NT2/D1 (cell line): Measurements from ENCODE around the gene MBTPS1.

Source experiments
- DNase-seq: peaks from one replicate; pipeline ENCODE4 v3.0.0-alpha.2; 2011; ENCODE audit warnings: low read depth, low spot score
- H3K27me3 ChIP-seq: 2 replicates; pipeline ENCODE4 v1.6.0; 2011; ENCODE audit warnings: mild to moderate bottlenecking; ENCODE audit not compliant: insufficient read length, insufficient read depth
- H3K36me3 ChIP-seq: 2 replicates; pipeline ENCODE4 v1.6.1; 2011; ENCODE audit warnings: mild to moderate bottlenecking, low read length, mixed read lengths; ENCODE audit not compliant: insufficient read depth, insufficient read length
- H3K4me1 ChIP-seq: 2 replicates; pipeline ENCODE4 v1.5.1; 2011; ENCODE audit not compliant: insufficient read depth, insufficient read length
- H3K4me3 ChIP-seq: 2 replicates; pipeline ENCODE4 v1.5.1; 2011; ENCODE audit warnings: low read depth; ENCODE audit not compliant: insufficient read length
- H3K9ac ChIP-seq: 2 replicates; pipeline ENCODE4 v1.6.0; 2011; ENCODE audit warnings: low read depth; ENCODE audit not compliant: insufficient read length
- H3K9me3 ChIP-seq: 2 replicates; pipeline ENCODE4 v1.5.1; 2011; ENCODE audit warnings: mild to moderate bottlenecking, low read length; ENCODE audit not compliant: insufficient read depth
- SUZ12 ChIP-seq: IDR thresholded peaks from 2 replicates; pipeline ENCODE4 v1.6.1; 2011; ENCODE audit not compliant: insufficient read length, insufficient read depth; ENCODE audit errors: extremely low read depth
- YY1 ChIP-seq: IDR thresholded peaks from 2 replicates; pipeline ENCODE4 v1.6.1; 2011; ENCODE audit not compliant: insufficient read length, insufficient read depth
- ZNF274 ChIP-seq: IDR thresholded peaks from 2 replicates; pipeline ENCODE4 v1.6.1; 2011; ENCODE audit warnings: mild to moderate bottlenecking, low read depth, low read length

MBTPS1 gene

DNA sequence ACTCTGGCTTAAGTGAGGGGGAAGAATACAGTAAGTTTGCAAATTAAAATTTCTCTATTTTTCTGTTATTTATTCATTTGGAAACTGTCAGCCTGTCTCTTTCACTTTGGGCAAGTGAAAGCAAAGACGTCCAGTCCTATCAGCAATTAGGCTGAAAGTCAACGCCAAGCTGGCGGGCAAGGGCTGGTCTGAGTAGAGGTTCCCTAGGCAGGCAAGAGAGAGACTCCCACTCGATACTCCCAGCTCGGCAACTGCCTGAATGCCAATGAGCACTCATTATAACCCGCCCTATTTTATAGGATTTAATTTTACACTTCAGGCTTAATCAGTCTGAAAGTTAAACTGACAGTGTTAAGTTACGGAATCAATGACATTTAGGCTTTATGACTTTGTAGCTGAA, 59.8 kb downstream of the MBTPS1 start:
- no peak overlapping the region for H3K9ac ChIP-seq
- no peak for DNase-seq
- H3K27me3 ChIP-seq: no peaks in the 10 kb centered on the region
- TF ChIP-seq YY1 (no peak), SUZ12 (no peak), ZNF274 (no peak)
- H3K4me1 ChIP-seq: peaks cover 11% of the 10 kb centered on the region
- H3K4me3 ChIP-seq: no peak overlapping the region
- H3K9me3 ChIP-seq: no peaks in the 10 kb centered on the region
- H3K36me3 ChIP-seq: peaks cover 100% of the 10 kb centered on the region

DNA sequence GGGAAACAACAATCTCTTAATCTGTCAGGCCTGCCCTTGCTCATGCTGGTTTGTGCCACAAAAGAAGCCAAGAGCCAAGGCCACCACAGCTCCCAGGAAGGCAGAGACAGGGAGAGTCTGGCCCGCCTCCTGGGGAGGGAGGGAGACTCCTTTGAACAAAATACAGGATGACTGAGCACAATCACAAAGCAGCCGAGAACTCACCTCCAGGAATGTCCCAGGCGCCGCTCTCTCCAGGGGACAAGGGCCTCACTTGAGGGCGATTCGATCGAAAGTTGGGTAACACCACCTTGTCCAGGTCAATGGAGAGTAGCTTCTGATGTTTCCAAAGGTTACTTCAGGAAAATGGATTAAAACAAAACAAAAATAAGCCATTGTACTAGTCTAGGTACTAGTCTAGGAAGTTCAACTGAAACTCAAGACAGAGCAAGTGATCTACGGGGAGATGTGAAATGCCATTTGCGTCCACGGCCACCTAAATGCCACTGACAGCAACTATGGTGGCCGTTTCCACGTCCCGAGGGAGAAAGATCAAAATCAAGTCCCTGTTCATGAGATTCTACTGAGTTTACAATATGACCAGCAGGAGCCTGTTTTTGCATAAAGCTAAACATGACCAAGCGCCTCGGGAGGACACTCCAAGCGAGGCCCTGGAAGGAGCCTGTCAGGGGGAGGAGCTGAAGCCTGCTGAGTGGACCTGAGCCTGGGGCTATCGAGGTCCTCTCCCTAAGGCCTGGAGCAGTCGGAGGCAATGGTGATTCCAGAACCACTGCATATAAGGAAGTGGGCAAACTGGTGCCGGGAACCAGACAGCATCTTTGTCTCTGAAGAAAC, 60.7 kb downstream of the MBTPS1 start:
- peaks cover 91% of the 10 kb centered on the region for H3K36me3 ChIP-seq
- H3K9ac ChIP-seq: no peak overlapping the region
- H3K27me3 ChIP-seq: no peaks in the 10 kb centered on the region
- peaks cover 11% of the 10 kb centered on the region for H3K4me1 ChIP-seq
- H3K4me3 ChIP-seq: no peak overlapping the region
- no peak for TF ChIP-seq ZNF274
- TF ChIP-seq YY1: no peak
- no peak for TF ChIP-seq SUZ12
- no peak for DNase-seq
- no peaks in the 10 kb centered on the region for H3K9me3 ChIP-seq

- no peak for DNase-seq
- Histone ChIP-seq H3K4me3 (no peak overlapping the region), H3K36me3 (peaks cover 86% of the 10 kb centered on the region), H3K9me3 (no peaks in the 10 kb centered on the region), H3K27me3 (no peaks in the 10 kb centered on the region), H3K9ac (no peak overlapping the region), H3K4me1 (peaks cover 11% of the 10 kb centered on the region)
- TF ChIP-seq ZNF274 (no peak), SUZ12 (no peak), YY1 (no peak)
These were observed 61.4 kb downstream of the MBTPS1 start for GRCh38 chr16:84055366-84055765.

- TF ChIP-seq ZNF274 (no peak), YY1 (no peak), SUZ12 (no peak)
- Histone ChIP-seq H3K9ac (no peak overlapping the region), H3K9me3 (no peaks in the 10 kb centered on the region), H3K36me3 (peaks cover 86% of the 10 kb centered on the region), H3K4me1 (peaks cover 11% of the 10 kb centered on the region), H3K4me3 (no peak overlapping the region), H3K27me3 (no peaks in the 10 kb centered on the region)
- no peak for DNase-seq
These were observed 61.8 kb downstream of the MBTPS1 start for GRCh38 chr16:84054916-84055315.

DNA sequence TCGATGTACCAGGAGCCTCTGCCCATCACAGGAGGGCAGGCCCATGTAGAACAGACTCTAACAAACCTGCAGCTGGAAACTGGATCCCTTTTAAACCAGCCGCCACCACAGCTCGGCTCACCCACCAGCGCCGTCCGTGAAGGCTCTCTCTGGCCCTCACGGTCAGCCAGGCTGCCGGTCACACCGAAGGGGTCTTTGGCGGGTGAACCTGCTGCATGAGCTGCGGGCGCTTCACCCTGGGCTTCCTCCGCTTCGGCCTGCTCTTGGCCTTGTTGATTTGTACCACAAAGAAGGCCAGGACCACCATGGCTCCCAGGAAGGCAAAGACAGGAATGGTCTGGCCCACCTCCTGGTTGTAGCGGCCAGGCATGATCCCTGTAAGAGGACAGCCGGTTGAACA, 62.5 kb downstream of the MBTPS1 start:
- DNase-seq: no peak
- H3K9me3 ChIP-seq: no peaks in the 10 kb centered on the region
- no peak overlapping the region for H3K4me3 ChIP-seq
- no peak overlapping the region for H3K9ac ChIP-seq
- H3K36me3 ChIP-seq: peaks cover 86% of the 10 kb centered on the region
- TF ChIP-seq YY1: no peak
- no peak for TF ChIP-seq ZNF274
- TF ChIP-seq SUZ12: no peak
- peaks cover 11% of the 10 kb centered on the region for H3K4me1 ChIP-seq
- H3K27me3 ChIP-seq: no peaks in the 10 kb centered on the region

- Histone ChIP-seq H3K9ac (no peak overlapping the region), H3K27me3 (no peaks in the 10 kb centered on the region), H3K9me3 (no peaks in the 10 kb centered on the region), H3K4me1 (peaks cover 11% of the 10 kb centered on the region), H3K36me3 (peaks cover 85% of the 10 kb centered on the region), H3K4me3 (no peak overlapping the region)
- no peak for DNase-seq
- TF ChIP-seq YY1 (no peak), ZNF274 (no peak), SUZ12 (no peak)
These were observed 63.5 kb downstream of the MBTPS1 start for GRCh38 chr16:84053237-84053636.

- H3K4me3 ChIP-seq: no peak overlapping the region
- no peak overlapping the region for H3K9ac ChIP-seq
- H3K27me3 ChIP-seq: no peaks in the 10 kb centered on the region
- TF ChIP-seq ZNF274 (no peak), YY1 (no peak), SUZ12 (no peak)
- H3K9me3 ChIP-seq: no peaks in the 10 kb centered on the region
- H3K4me1 ChIP-seq: peaks cover 13% of the 10 kb centered on the region
- peaks cover 84% of the 10 kb centered on the region for H3K36me3 ChIP-seq
- no peak for DNase-seq
These were observed 64.6 kb downstream of the MBTPS1 start for GRCh38 chr16:84052071-84052622.

DNA sequence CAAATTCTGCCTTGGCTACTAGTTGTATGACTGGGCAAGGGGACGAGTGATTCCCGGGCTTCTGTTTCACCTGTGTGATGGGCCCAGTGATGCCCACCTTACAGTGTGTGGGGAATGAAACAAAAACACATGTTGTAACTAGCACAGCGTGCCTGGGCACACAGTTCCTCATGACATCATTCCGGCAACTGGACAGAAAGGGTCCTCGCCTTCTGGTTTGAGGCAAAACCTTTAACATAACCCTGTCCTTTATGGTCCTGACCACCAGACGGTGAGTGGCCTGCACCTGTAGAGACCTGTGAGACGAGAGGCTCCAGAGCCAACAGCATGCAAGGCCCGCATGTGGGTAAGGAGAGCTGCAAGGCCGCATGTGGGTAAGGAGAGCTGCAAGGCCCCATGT, 66.4 kb downstream of the MBTPS1 start:
- TF ChIP-seq ZNF274: no peak
- TF ChIP-seq YY1: no peak
- no peak for TF ChIP-seq SUZ12
- Histone ChIP-seq H3K4me3 (no peak overlapping the region), H3K9me3 (no peaks in the 10 kb centered on the region), H3K9ac (no peak overlapping the region), H3K36me3 (peaks cover 66% of the 10 kb centered on the region), H3K4me1 (peaks cover 9% of the 10 kb centered on the region), H3K27me3 (no peaks in the 10 kb centered on the region)
- DNase-seq: no peak
